HepG2 (cell line): ENCODE data around the gene ROM1. TPM values are rescaled to one million over a fixed set of nuclear protein-coding genes. Genes with fewer than 3 reads are reported as not detected.

Experiments used
- ELK4 ChIP-seq: sonication (generic); formaldehyde crosslinking; IDR thresholded peaks from 2 replicates; pipeline ENCODE4 v1.9.0; 2021; ENCODE audit warnings: missing genetic modification reagents, borderline replicate concordance
- GMEB2 ChIP-seq: IDR thresholded peaks from 2 replicates; pipeline ENCODE4 v1.6.1; 2016; ENCODE audit warnings: missing biosample characterization, missing genetic modification reagents, low read depth
- IRF9 ChIP-seq: sonication (generic); formaldehyde crosslinking; IDR thresholded peaks from 2 replicates; pipeline ENCODE4 v1.8.0; 2022; ENCODE audit warnings: missing genetic modification reagents, mild to moderate bottlenecking, borderline replicate concordance
- KLF11 ChIP-seq: IDR thresholded peaks from 2 replicates; pipeline ENCODE4 v1.6.1; 2016; ENCODE audit warnings: missing compliant biosample characterization
- MEIS2 ChIP-seq: sonication (generic); formaldehyde crosslinking; IDR thresholded peaks from 2 replicates; pipeline ENCODE4 v1.9.0; 2021; ENCODE audit warnings: mild to moderate bottlenecking, missing genetic modification reagents
- NR2F6 ChIP-seq, 2 experiments: IDR thresholded peaks; 2 replicates each; pipeline ENCODE4 v1.6.1; 2016; ENCODE audit warnings: antibody characterized with exemption in 1 of 2, mild to moderate bottlenecking in 1 of 2
- PAXIP1 ChIP-seq: sonication (generic); formaldehyde crosslinking; conservative IDR thresholded peaks from 2 replicates; pipeline ENCODE4 v1.4.0; 2020; ENCODE audit warnings: mild to moderate bottlenecking, missing genetic modification reagents, moderate library complexity
- RAD21 ChIP-seq: fragments of 450-650 bp; formaldehyde crosslinking; IDR thresholded peaks from 2 replicates; pipeline ENCODE4 v1.5.0; 2020; ENCODE audit warnings: mild to moderate bottlenecking
- SALL2 ChIP-seq: sonication (generic); formaldehyde crosslinking; IDR thresholded peaks from 2 replicates; pipeline ENCODE4 v1.8.1; 2023; ENCODE audit warnings: mild to moderate bottlenecking, missing genetic modification reagents, inconsistent platforms
- SATB2 ChIP-seq: sonication (generic); formaldehyde crosslinking; IDR thresholded peaks from 2 replicates; pipeline ENCODE4 v1.5.0; 2020; ENCODE audit warnings: missing genetic modification reagents
- SRSF9 ChIP-seq: fragments of 200-400 bp; formaldehyde crosslinking; IDR thresholded peaks from 2 replicates; pipeline ENCODE4 v1.6.1; 2018; ENCODE audit warnings: borderline replicate concordance, mild to moderate bottlenecking, low read depth, low read length; ENCODE audit not compliant: insufficient read depth, poor library complexity, severe bottlenecking
- TAF1 ChIP-seq: sonication (generic); formaldehyde crosslinking; IDR thresholded peaks from 2 replicates; pipeline ENCODE4 v1.4.0; 2020; ENCODE audit warnings: missing genetic modification reagents
- TEAD3 ChIP-seq: optimal IDR thresholded peaks from 2 replicates; pipeline ENCODE3; 2016; ENCODE audit warnings: borderline replicate concordance
- THAP11 ChIP-seq: IDR thresholded peaks from 2 replicates; pipeline ENCODE4 v1.6.1; 2016; ENCODE audit warnings: missing biosample characterization, missing genetic modification reagents
- UBTF ChIP-seq: sonication (generic); formaldehyde crosslinking; IDR thresholded peaks from 2 replicates; pipeline ENCODE4 v1.4.0; 2020; ENCODE audit warnings: mild to moderate bottlenecking, missing genetic modification reagents
- YY1 ChIP-seq: IDR thresholded peaks from 2 replicates; pipeline ENCODE4 v1.6.1; 2011; ENCODE audit warnings: low read length, low read depth, moderate library complexity, mild to moderate bottlenecking; ENCODE audit not compliant: insufficient read depth, insufficient replicate concordance
- ZNF33A ChIP-seq: sonication (generic); formaldehyde crosslinking; IDR thresholded peaks from 2 replicates; pipeline ENCODE4 v1.5.1; 2020; ENCODE audit warnings: missing genetic modification reagents, mild to moderate bottlenecking, moderate library complexity, borderline replicate concordance
- ZNF652 ChIP-seq: IDR thresholded peaks from 2 replicates; pipeline ENCODE4 v1.6.1; 2016; ENCODE audit warnings: low read depth, borderline replicate concordance
- ZNF792 ChIP-seq: IDR thresholded peaks from 2 replicates; pipeline ENCODE4 v1.6.1; 2016
- polyA plus RNA-seq, 8 experiments: library from polyadenylated mRNA; depleted of rRNA in 3 of 8; stranded (reverse) in 7 of 8; unstranded in 1 of 8; fragments of >200 nt; fragmentation: Illumina TruSeq in 4 of 8; extraction: Trizol in 4 of 8; gene quantifications; 2 replicates each; pipeline versions ENCODE4 v1.2.1 to v1.2.3, GENCODE V29; 2011 to 2016; ENCODE audit warnings: low read depth in 4 of 8, missing spikeins in 1 of 8, mixed read lengths in 1 of 8; ENCODE audit not compliant: insufficient read depth in 1 of 8
- total RNA-seq, 5 experiments: library from RNA; depleted of rRNA; stranded (reverse); fragments of >200 nt; fragmentation: Illumina TruSeq; extraction: Trizol; gene quantifications; 2 replicates each; pipeline ENCODE4 v1.2.3, GENCODE V29; 2016; ENCODE audit warnings: low read depth in 1 of 5

The ROM1 gene
- total and polyA plus RNA-seq, 2 of the 13 experiments (the other 11 are each of a cell fraction or from before 2014, with no cell fraction given) = 1.2 to 2.4 TPM

- TF ChIP-seq PAXIP1 (CRISPR knock-in tag) = peak; percentile 64
- peak; percentile 87 for TF ChIP-seq YY1
- peak; percentile 93 for TF ChIP-seq ZNF792 (CRISPR knock-in tag)
- peak; percentile 74 for TF ChIP-seq GMEB2 (CRISPR knock-in tag)
- no peak for TF ChIP-seq SRSF9
- no peak for TF ChIP-seq ZNF33A (CRISPR knock-in tag)
- TF ChIP-seq MEIS2 = peak; percentile 65; the same call in 1 of the 2 replicates
- TF ChIP-seq TEAD3 (CRISPR knock-in tag) = peak; percentile 87
- no peak for TF ChIP-seq SALL2 (CRISPR knock-in tag)
- TF ChIP-seq UBTF (CRISPR knock-in tag) = peak; percentile 90
- TF ChIP-seq THAP11 = peak; percentile 97
- TF ChIP-seq ZNF652 (CRISPR knock-in tag) = peak; percentile 78; the same call in 1 of the 2 replicates
- peak; percentile 88 for TF ChIP-seq IRF9 (CRISPR knock-in tag)
- peak; percentile 53; the same call in 1 of the 2 replicates for TF ChIP-seq NR2F6 (IDR thresholded peaks at IDR 0.05)
- peak; percentile 56; the same call in 1 of the 2 replicates for TF ChIP-seq NR2F6 (CRISPR knock-in tag; IDR thresholded peaks at IDR 0.05)
- TF ChIP-seq ELK4 (CRISPR knock-in tag) = no peak
- TF ChIP-seq TAF1 (CRISPR knock-in tag) = peak; percentile 87
- TF ChIP-seq KLF11 (CRISPR knock-in tag) = 0 out of 2 replicates have a peak, but pooled peaks have one; percentile 7
- TF ChIP-seq SATB2 = no peak
- TF ChIP-seq RAD21 (CRISPR knock-in tag) = no peak; the same call in 1 of the 2 replicates
Measured at GRCh38 chr11:62591448-62592145, 21.5 kb upstream of the ROM1 start, which contains the start of gene TUT1 (continued).
